NOMO-1 (cell line): Measurements from ENCODE around the gene AUTS2.

ENCODE experiments used
- DNase-seq, 2 experiments: peaks; one replicate each; lab custom pipeline; 2025; ENCODE audit not compliant: unreplicated experiment in 2 of 2; lab: John Stamatoyannopoulos, UW

Gene AUTS2

DNA sequence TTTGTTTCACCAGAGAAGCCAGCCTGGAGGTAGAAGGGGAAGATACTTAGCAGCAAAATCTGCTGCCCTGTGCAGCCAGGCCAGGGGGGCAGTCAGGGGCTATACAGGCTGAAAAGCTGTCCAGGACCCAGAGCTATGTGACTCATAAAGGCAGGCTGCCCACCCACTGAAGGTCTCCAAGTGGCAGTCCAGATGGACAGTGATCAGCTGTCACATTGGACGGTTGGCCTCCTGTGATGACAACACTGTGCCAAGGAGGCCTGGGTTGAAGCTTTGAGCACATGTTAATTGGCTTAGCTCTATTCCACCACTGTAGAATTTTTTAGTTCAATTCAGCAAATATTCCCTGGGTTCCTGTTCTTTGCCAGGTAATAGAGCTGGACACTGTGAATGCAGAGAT lies 956.4 kb downstream of the AUTS2 start:
- DNase-seq: no peak

DNA sequence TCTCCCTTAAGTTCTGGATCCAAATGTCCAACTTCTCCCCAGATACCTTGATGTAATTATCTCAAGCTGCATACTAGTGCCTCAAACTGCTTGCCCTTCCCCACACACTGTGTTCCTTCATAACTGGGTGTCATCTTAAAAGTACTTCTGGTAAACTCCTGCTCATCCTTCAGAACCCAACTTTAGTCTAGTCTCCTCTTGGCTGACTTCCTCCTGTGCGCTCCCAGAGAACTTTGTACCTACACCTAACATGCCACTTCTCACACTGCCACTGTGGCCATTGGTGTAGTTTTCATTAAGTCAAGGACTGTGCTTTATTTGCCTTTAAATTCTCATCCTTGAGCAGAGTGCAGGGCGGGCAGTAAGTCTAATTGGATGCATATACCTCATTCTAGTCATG lies 958.5 kb downstream of the AUTS2 start:
- no peak for DNase-seq

DNA sequence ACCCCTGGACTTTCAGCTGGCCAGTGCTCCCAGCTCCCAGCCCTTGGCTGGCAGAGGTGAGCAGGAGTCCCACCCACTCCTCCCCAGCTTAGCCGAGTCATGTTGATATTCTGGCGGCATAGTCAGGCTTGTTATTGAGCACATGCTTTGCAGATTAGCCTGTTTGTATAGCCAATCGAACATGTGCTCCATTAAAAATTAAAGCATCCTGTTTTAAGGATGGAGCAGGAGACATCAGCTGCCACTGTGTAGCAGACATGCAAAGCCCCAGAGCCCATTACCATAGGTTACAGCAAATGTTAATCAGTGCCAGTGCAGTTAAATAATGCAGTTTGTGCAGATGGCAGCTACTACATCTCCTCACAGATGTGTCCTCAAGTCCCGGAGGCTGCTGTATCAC lies 959.1 kb downstream of the AUTS2 start:
- DNase-seq: no peak

DNA sequence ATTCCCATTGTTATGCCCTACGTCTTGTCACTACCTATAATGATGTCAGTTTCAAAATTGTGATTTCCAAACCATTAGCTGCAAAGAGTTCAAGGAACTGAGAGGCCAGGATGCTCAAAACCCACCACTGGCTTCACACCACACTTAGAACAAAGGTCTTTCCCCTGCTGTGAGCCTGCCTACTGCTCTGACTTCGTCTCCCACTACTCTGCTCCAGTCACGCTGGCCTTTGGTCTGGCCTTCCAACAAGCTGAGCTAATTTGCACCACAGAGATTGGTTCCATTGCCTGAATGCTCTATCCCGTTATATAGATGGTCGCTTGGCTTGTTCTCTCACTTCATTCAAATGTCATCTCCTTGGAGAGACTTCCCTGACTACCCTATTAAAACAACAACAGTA lies 961.5 kb downstream of the AUTS2 start:
- DNase-seq: no peak

DNA sequence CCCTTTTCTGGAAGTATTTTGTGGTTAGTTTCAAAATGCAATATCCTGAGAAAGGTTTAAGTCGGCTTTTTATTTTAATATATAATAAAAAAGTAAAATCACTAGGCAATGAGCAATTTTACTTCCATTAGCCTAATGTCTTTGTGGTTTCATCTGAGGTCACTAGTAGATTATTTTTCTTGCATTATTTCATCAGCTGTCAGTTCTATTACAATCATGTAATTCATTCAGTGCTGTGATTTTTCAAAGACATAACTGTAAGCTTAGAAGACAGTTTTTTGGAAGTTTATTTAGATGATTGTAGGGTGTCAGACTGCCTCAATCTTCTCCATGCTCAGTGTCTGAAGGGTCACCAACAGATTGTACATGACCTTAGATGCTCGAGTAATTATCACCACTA lies 965.7 kb downstream of the AUTS2 start:
- DNase-seq: no peak

DNA sequence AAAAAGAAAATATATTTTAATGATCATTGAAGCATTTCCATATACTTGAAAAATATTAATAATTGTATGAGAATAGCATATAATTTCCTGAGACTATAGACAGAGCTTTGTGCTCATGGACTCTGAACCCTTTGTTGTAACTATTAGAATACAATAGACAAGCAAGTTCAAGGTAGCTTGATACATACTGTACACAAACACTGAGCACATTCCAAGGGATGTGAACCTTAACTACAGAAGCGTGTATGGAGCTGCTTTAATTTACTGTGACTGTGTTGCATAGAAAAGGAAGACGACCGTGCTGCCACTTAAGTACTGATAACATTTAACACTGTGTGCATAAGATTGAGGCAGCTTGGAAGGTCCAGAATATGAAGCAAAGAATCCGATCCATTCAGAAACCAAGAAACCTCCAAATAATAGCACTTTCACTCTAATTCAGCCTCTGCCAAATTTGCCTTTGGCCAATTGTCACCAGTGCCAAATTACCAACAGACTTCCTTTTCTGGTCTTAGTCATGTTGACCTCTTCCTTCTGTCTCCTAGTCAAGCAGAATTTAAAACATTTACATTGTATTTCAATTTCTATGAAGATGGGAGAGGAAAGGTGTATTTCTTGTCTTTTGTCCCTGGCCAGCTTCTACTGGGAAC lies 967.6 kb downstream of the AUTS2 start:
- DNase-seq: no peak

DNA sequence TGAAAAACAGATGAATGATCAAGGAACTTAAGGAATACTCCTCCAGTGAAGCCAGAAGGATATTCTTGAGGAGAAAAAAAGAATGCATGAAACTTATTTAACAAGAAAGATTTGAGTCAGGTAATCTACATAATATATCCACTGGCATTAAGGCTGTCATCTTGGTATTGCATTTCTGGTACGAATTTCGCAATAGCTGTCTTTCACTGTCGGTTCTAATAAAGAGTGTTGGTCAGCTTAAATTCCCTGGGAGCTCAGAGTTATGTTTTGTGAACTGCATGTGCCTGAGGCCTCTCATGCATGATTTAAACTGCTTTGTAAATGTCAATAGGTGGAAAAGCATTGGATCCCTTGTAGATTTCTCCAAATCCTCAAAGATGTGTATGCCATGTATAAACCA lies 968.4 kb downstream of the AUTS2 start:
- DNase-seq: no peak

DNA sequence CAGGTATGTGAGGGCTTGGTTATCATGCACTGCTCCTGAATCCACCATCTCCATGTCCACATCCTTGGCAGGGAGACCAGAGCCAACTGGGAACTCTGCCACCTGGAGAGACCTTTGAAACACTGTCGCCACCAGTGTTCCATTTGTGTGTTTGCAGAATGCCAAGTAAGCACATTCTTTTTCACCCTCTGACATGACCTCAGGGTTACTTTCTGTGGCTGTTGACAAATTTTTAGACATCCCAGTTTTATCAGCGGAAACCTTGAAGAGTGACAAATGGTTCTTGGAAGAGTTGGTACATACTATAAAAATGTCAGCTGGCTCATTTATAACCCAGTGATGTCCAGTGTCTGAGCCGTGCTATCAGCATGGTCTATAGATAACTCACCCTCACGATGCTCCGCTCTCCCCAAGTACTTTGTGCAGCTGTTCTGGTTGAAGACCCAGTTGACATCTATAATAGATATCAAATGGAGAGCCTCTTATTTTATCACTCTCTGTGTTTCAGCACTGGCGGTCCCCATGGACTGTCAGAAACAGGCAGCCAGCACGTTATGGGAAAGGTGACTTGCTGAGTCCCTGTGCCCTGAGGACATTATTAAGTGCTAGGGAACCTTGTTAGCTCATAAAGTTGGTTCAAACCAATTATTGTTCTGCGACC lies 970.5 kb downstream of the AUTS2 start:
- DNase-seq: no peak

DNA sequence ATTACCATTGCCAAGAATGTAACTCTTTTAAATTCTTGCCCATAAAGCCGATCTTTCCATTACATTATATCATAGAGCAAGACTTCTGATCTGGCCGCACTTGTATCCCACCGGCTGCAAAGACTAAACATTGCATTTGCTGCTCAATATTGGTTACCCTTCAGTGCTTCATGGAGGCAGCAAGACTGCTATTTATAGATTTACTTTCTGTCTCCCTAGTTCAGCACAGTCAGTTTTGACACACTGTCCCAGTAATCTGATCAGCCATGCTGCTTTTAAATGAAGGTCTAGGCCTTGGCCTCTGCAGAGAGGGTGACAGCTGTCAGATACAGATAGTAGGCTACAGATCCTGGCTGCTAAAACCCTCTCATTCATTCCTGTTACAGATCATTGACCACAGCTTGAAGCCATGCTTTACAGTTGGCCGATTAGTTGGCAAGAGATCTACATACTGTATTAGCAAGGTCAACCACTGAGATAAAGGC lies 971.1 kb downstream of the AUTS2 start:
- DNase-seq: no peak

DNA sequence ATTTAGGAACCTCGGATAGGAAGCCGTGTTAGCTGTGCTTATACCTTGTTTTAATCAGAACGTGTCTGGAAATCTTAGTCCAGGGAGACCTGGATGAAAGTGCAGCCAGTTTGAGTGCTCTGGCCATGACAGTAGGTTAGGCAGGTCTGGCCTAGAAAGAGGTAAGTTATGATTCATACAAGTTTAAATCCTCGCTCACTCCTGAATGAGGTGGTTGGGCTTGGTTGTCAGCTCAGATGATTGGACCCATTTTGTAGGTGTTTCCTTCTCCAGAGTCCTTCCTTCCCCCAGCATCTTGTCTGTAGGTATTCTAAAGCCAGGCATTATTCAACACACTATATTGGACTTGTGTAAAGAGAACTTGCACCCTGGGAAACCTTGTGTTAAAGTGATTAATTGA lies 971.8 kb downstream of the AUTS2 start:
- DNase-seq: no peak

DNA sequence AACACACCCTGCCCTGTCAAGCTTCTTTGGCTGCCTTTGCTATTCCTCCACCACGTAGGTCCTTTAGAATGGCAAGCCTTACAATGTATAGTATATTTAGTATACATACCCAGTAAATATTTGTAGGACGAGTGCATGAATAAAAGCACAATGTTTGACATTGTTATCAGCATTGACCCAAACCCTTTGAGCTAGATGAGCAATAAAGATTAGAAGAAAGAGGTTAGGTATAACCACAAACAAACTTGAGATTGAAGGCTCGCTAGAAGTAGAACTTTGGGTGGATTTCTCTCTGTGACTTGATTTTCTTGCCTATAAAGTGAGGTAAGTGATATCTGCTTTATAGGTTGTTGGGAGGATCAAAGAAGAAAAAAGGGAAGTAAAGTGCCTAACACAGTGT lies 972.7 kb downstream of the AUTS2 start:
- DNase-seq: no peak

DNA sequence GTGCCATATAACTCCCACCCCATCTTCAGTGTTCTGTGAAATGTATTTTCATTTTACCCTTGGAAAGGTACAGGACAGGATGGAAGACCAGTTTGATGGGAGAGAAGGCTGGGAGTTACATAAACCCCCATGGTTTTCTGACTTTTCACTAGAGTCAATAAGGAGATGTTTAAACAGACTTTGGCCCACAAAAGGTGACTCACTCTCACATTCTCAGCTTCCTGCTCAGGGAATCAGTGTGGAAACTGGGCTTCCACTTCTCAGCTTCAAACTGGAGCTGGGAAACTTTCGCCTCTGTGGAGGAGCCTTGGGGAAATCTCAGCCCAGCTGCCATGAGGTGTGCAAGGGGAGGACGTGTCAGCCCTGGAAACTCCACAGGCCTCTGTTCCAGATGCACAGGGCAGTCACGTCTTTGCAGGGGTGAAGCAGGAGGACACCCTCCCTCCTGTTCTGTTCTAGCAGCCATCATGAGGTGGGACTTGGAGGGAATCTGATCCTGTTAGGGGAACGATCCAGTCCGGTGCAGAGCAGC lies 973.2 kb downstream of the AUTS2 start:
- DNase-seq: no peak

DNA sequence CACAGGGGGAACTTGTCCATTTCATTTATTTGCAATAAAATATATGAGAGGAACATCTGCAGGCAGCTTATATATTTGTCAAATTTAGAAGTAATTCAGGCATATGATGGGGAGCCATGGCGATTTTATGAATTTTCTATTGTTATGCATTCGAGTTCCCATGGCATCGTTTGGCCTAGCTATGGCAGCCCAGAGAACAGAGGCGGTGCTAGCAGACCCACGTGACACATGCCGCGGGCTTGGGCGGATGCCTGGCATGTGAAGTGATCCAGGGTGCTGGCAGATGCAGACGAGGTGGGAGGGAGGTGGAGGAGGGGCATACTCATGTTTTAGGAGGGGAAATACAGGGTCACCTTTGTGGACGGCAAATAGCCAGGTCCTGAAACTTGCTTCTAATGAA lies 973.7 kb downstream of the AUTS2 start:
- no peak for DNase-seq

DNA sequence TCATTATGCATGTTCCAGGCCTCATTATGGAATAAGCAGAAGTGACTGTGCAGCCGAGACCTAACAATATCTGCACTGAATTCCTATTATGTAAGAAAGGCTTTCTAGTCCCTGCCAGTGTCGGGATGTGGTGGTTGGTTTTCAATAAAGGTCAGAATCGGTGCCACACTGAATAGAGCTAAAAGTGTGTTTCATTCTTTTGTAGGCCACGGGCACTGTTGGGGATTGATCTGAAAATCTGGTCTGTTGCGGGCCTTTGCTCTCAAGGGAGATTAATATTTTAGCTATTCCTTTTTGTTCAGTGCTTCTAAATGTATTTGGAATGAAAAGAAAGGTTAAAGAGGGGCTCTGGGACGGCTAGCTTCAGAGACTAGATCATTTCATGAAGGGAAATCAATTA lies 974.3 kb downstream of the AUTS2 start:
- no peak for DNase-seq

DNA sequence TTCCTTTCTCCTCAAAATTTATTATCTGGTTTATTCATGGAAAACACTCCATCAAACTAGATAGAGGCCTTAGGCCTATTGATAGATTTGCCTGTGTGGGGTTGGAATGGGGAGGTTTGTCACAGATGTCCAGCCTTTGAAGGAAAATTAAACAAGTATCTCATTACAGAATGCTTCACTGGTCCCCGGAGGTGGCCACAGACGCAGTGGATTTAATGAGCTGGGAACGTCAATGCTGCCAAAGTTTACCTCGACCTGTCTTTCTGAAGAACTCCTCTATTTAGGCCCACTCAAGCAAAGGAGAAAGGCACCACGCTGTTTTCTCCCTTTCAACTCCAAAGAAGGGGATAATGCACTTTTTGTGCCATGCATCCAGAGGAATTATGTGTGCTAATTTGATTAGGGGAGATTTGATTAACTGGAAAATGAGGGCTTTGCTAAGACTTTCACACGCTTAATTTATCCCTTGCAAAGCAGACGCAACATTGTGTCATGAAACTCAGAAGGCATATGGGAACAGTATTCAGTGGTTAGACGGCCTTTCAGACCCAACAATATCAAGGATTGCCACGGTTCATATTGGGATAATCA lies 974.9 kb downstream of the AUTS2 start:
- no peak for DNase-seq

DNA sequence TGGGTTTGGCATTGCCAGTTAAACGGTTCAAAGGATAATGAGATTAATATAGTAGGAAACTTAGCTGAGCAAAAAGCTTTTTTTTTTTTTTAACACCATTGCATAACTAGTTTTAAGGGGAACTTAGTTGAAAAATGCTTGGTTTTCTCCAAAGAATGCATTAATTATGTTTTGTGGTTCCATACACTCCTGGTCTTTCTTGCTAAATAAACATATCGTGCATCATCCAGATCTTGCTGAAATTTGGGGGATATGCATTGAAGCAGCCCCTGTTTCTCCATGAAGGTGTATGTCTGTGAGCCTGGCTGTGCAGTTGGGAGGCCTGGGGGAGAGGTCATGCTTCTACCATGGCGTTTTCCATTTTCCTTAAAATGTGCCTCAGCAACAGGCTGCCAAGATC lies 975.4 kb downstream of the AUTS2 start:
- no peak for DNase-seq

DNA sequence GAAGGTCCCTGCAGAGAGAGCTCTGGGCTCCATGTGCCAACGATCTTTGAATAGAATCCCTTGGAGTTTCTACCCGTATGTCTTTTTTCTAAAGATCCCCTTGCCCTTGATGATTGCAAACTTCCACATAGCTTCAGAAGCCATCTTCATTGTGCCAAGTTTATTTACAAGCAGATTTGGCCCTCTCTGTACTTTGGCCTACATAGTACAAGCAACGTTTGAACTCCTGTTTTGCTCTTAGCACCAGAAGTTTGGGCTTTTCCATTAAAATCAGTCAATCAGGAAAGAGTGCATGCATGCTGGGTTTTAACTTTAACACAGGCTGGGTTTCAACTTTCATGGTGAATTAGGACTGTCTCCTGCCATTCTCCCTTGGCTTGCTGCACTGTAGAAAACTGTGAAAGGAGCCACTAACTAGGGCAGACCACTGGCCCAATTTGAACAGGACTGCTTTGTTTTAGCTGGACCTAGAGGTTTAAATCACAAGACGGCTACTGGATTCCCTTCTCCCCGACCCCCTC lies 976.1 kb downstream of the AUTS2 start:
- no peak for DNase-seq

DNA sequence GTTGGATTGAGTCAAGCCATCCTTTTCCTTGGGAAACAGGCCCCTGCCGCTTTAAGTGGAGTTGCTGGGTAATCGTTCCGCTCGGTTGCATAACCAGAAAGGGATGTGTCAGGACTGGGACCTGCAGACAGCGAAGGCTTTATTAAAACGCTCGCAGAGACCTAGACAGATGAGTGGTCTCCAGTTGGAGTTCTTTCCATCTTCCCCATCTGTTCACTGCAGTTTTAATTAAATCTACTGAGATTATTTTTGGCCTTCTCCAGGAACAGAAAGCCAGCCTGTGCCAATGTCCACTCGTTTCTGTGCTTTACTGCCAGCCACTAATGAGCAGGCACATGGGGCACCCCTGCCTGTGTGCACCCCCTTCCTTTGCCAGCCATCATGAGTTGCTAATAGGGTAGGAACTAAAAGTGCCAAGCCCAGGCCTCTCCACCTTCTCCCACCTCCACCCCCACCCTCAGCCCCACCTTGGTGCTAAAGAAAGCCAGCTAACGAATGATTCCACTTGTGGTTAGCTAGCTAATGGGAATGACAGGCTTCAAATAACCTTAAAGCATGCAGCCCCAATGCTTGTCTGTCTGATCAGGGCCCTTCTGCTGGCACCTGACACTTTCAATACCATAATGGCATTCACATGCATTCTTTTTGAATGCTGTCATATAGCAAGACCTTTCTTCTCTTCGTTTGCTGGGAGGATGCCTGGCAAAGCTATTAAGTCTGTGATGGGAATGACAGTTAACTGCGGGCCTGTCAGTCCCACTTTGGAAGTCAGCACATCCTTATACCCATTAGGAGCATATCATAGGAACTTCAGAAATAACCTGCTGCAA lies 976.9 kb downstream of the AUTS2 start:
- no peak for DNase-seq

DNA sequence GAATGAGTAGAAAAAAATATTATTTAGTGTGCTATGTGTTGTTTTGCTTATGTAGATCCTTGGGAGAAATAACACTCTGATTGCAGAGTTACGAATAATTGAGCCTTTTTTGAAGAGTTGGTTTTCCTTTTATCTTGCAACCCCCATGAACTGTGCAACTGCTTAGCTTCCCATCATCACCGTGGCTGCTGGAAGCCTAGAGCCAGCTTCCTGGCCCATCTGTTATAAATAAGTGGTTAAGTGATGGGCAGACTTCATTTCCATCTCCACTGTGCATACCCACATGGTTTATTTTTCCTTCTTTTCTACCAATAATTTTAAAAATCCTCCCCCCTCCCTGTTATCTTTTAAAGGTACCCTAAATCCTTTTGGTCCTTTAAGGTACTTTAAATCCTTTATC lies 978.8 kb downstream of the AUTS2 start:
- no peak for DNase-seq

DNA sequence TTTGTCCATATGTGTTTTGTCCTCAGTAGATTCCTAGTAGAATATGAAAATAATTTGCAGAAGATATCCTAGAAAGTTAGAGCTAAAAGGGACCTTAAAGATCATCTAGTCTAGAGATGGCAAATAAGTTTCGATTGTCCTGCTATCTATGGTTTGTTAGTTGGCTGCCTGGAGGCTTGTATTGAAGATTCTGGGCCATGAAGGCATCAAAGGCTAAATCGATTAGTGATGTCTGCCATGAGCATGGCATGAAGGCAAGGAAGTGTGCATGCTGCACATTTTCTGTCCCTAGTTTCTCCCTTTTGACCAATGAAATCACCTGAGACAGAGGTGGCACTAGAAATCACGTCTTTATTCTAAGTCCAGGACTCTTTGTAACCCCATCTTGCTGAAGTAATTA lies 979.9 kb downstream of the AUTS2 start:
- no peak for DNase-seq
